Progenitor cell of endocrine pancreas (in vitro differentiated cells): ENCODE data around the gene LAMB1. TPM values are rescaled to one million over a fixed set of nuclear protein-coding genes. Genes with fewer than 3 reads are reported as not detected.
A peak's percentile ranks its signal among the peaks of the same experiment; 100 is the strongest.

Experiments
- DNase-seq: peaks from one replicate; pipeline ENCODE4 v3.0.0; 2021; ENCODE audit warnings: low spot score; ENCODE audit not compliant: unreplicated experiment
- H3K27ac Mint-ChIP-seq: 2 replicates; pipeline ENCODE4 v1.8.0; 2021; ENCODE audit warnings: mild to moderate bottlenecking, moderate library complexity, mixed read lengths
- H3K27me3 Mint-ChIP-seq: 2 replicates; pipeline ENCODE4 v1.8.0; 2021; ENCODE audit warnings: mixed read lengths
- H3K36me3 Mint-ChIP-seq: 2 replicates; pipeline ENCODE4 v1.8.0; 2022; ENCODE audit warnings: mixed read lengths; ENCODE audit not compliant: insufficient read depth
- H3K4me1 Mint-ChIP-seq: 2 replicates; pipeline ENCODE4 v1.8.0; 2021; ENCODE audit warnings: low read depth, mixed read lengths
- H3K4me3 Mint-ChIP-seq: 2 replicates; pipeline ENCODE4 v1.8.0; 2021; ENCODE audit warnings: low read depth, mild to moderate bottlenecking, moderate library complexity, mixed read lengths
- H3K9me3 Mint-ChIP-seq: 2 replicates; pipeline ENCODE4 v1.8.0; 2021; ENCODE audit warnings: low read depth, mixed read lengths
- total RNA-seq: library from RNA; stranded (reverse); gene quantifications from 2 replicates; pipeline ENCODE4 v1.2.1, GENCODE V29; 2021
- TF ChIP-seq, protein P1 (sequence below): fragments of 200-600 bp; sonication (generic); IDR thresholded peaks from one replicate; pipeline ENCODE4 v1.5.0; 2021; ENCODE audit warnings: antibody characterized with exemption, mild to moderate bottlenecking; ENCODE audit not compliant: unreplicated experiment

LAMB1 gene
- total RNA-seq, 1 donor from 2014 or later, result 275 TPM

DNA sequence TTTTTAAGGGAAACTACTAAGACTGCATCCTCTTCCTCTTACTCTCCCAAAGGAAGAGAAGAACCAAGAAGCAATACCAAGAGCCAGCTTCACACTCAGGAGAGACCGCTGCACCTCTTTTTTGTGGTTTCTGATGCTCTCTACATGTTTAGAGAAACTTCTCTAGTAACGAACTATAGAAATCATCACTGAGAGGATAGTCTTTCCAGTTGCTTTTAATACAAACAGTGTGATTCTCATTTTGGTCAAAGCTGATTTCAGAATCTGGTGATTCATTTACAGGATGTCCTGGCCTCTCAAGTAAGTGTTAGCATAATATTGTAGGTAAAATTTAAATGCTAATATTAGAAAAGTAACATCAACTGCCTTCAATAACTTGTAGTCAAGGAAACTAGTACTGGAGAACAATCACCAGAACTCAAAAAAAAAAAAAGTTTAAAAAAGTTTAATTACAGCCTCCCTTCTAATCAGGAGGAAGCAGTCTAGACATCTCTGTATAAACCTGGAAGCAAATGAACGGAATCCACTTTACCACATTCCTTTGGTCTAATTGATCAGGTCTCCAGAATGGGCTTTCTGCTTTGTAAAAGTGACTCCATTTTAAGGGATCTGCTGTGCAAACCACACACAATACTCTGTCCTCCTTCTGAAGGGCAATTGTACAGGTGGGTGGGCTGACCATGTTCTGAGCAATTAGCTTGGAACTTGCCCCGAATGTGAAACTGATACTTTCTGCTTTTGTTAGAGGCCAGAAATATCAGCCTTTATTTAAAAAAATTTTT is 3.0 kb downstream of the LAMB1 start:
- peaks cover 21% of the 10 kb centered on the region for H3K36me3 Mint-ChIP-seq
- no peaks in the 10 kb centered on the region for H3K9me3 Mint-ChIP-seq
- TF ChIP-seq, protein P1, sequence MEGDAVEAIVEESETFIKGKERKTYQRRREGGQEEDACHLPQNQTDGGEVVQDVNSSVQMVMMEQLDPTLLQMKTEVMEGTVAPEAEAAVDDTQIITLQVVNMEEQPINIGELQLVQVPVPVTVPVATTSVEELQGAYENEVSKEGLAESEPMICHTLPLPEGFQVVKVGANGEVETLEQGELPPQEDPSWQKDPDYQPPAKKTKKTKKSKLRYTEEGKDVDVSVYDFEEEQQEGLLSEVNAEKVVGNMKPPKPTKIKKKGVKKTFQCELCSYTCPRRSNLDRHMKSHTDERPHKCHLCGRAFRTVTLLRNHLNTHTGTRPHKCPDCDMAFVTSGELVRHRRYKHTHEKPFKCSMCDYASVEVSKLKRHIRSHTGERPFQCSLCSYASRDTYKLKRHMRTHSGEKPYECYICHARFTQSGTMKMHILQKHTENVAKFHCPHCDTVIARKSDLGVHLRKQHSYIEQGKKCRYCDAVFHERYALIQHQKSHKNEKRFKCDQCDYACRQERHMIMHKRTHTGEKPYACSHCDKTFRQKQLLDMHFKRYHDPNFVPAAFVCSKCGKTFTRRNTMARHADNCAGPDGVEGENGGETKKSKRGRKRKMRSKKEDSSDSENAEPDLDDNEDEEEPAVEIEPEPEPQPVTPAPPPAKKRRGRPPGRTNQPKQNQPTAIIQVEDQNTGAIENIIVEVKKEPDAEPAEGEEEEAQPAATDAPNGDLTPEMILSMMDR, result no peak
- H3K27ac Mint-ChIP-seq, result no peak overlapping the region
- DNase-seq, result no peak
- H3K4me1 Mint-ChIP-seq, result peaks cover 54% of the 10 kb centered on the region
- peak overlapping the region; percentile 27 for H3K4me3 Mint-ChIP-seq
- H3K27me3 Mint-ChIP-seq, result no peaks in the 10 kb centered on the region

DNA sequence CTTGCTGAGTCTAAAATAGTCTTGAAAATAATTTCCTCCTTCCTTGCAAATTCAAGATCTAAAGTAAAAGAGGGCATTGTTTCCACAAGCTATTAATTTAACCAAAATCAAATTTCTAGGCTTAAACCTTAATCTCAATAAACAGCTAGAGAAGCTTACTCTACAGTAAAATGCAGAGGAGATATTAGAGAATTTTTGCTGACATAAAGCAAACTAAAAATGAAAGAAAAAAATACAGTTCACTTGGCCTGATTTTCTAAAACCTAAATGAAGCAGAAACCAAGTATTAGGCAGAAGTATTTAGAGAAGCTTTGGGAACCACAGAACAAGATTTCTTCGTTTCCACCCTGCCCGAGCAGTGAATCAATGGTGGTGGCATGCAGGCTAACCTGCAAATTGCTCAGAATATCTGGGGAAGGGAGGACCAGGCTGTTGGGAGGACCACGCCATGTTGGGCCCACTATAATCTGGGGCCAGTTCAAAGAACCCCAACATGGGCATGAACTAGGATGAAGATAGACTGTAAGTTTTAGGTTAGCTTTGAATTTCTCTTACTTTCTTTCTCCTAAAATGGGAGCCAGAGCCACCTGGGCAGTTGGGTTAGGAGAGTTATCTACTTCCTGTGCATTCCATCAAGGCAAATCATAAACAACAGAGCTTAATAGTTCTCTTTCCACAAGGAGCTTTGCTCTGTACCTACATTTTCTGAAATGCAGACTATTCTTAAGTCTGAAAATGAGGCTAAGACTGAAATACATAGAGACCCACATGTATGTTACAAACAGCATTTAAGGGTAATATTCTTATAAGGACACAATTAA is 4.1 kb downstream of the LAMB1 start:
- TF ChIP-seq, protein P1, result no peak
- peaks cover 53% of the 10 kb centered on the region for H3K4me1 Mint-ChIP-seq
- no peak overlapping the region for H3K4me3 Mint-ChIP-seq
- peaks cover 26% of the 10 kb centered on the region for H3K36me3 Mint-ChIP-seq
- H3K27me3 Mint-ChIP-seq, result no peaks in the 10 kb centered on the region
- H3K9me3 Mint-ChIP-seq, result no peaks in the 10 kb centered on the region
- H3K27ac Mint-ChIP-seq, result peak overlapping the region; percentile 43
- DNase-seq, result no peak

DNA sequence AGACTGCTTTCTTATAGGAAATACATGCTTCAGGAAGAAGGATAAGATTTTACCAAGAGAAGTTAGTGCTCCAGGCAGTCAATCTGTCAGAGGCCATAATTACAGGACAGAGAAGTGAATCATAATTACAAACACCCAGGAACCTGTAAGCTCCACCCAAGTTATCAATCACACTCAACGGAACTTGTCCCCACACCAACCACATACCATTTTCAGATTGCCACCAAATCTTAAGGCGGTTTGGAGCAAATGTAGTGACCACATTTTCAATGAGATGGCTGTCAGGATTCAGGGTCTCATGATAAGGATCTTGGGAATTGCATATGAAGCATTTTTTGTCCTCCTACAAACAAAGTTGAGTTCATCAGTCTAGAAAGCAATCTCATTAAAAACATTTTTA is 4.8 kb downstream of the LAMB1 start:
- Mint-ChIP-seq H3K36me3 (peaks cover 32% of the 10 kb centered on the region), H3K9me3 (no peaks in the 10 kb centered on the region), H3K27me3 (no peaks in the 10 kb centered on the region), H3K4me3 (no peak overlapping the region), H3K27ac (no peak overlapping the region), H3K4me1 (peaks cover 52% of the 10 kb centered on the region)
- DNase-seq, result no peak
- TF ChIP-seq, protein P1, result no peak

DNA sequence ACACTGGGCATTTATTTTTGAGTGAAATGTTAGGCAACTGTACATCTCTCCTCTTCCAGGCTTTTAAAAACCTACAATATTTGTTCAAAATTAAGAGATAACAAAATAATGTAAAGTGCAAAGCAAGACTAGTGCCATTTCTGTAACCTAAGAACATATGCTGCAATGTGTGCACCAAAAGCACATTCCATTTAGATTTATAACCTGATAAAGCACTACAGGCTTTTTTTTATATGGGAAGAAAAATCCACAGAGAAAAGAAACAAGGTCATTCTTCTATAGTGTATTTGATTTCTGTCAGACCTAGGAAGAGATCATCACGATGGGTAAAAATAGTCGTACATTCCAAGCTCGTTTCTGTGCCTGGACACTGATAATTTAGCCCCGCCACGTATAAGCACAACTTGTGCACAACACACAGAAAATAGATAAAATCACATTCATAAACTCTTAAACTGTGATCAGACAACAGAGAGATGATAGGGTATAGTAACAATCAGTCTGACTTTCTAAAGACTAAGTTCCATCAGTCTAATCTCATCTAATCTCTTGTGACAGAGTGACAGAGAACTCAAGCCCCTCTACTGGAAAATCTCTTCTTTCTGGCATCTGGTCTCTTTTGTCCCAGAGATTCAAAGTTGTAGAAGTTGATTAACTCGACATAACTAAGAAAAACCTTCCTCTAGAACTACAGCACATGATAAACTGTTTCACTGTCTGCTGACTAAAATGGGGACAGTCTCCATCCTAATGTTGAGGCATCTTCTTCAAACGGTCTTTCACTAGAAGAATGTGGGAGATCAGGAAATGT is 6.7 kb downstream of the LAMB1 start:
- TF ChIP-seq, protein P1, result no peak
- H3K27ac Mint-ChIP-seq, result peak overlapping the region; percentile 68
- H3K27me3 Mint-ChIP-seq, result no peaks in the 10 kb centered on the region
- peaks cover 38% of the 10 kb centered on the region for H3K36me3 Mint-ChIP-seq
- no peak overlapping the region for H3K4me3 Mint-ChIP-seq
- H3K9me3 Mint-ChIP-seq, result no peaks in the 10 kb centered on the region
- peaks cover 47% of the 10 kb centered on the region for H3K4me1 Mint-ChIP-seq
- no peak for DNase-seq
